CD4-positive, CD25-positive, alpha-beta regulatory T cell (primary cell): ENCODE results near the gene CTCFL. TPM values are rescaled to one million over a fixed set of nuclear protein-coding genes. Genes with fewer than 3 reads are reported as not detected.
"Not testable (repeated sequence)": the region's sequence is repeated elsewhere in the genome, so short reads cannot be mapped to it uniquely, and the experiment has no call there.

Experiments
- ATAC-seq, 2 donors: fragments of 150-1000 bp; cut with Tn5 transposase; one replicate each; pipeline ENCODE4 v1.10.0; 2021; ENCODE audit warnings: low read depth in 2 of 2, moderate number of reproducible peaks in 2 of 2, moderate library complexity in 1 of 2
- DNase-seq, 3 donors: peaks; one replicate each; pipeline versions ENCODE4 v3.0.0 to v3.0.0-alpha.2; 2012 to 2022; ENCODE audit warnings: mixed read lengths in 1 of 3
- H3K27ac ChIP-seq: one replicate; pipeline ENCODE4 v1.7.0; 2013; ENCODE audit warnings: mild to moderate bottlenecking, low read length; ENCODE audit not compliant: insufficient read depth, poor library complexity, severe bottlenecking
- H3K27me3 ChIP-seq: one replicate; pipeline ENCODE4 v1.7.0; 2013; ENCODE audit warnings: low read length; ENCODE audit not compliant: control insufficient read depth, insufficient read depth
- H3K36me3 ChIP-seq: one replicate; pipeline ENCODE4 v1.7.0; 2013; ENCODE audit warnings: mild to moderate bottlenecking, low read length, moderate library complexity; ENCODE audit not compliant: control insufficient read depth, insufficient read depth
- H3K4me1 ChIP-seq: 2 replicates; pipeline ENCODE4 v1.7.0; 2013; ENCODE audit warnings: mild to moderate bottlenecking, low read length; ENCODE audit not compliant: insufficient read depth, control insufficient read depth, poor library complexity, severe bottlenecking
- H3K4me3 ChIP-seq: one replicate; pipeline ENCODE4 v1.7.0; 2013; ENCODE audit warnings: low read depth, mild to moderate bottlenecking, low read length, moderate library complexity
- H3K9me3 ChIP-seq, 2 experiments: 1 replicate in 1 of 2; 2 replicates in 1 of 2; pipeline ENCODE4 v1.7.0; 2013; ENCODE audit warnings: low read length in 2 of 2, mild to moderate bottlenecking in 1 of 2, moderate library complexity in 1 of 2; ENCODE audit not compliant: control insufficient read depth in 2 of 2
- H3K27ac Mint-ChIP-seq, 3 donors: one replicate each; pipeline ENCODE4 v1.8.0; 2020 to 2022; ENCODE audit warnings: mild to moderate bottlenecking in 3 of 3, mixed read lengths in 3 of 3, moderate library complexity in 2 of 3
- H3K27me3 Mint-ChIP-seq: one replicate; pipeline ENCODE4 v1.8.0; 2022; ENCODE audit warnings: mild to moderate bottlenecking, mixed read lengths
- H3K36me3 Mint-ChIP-seq: one replicate; pipeline ENCODE4 v1.8.0; 2020; ENCODE audit warnings: mixed read lengths
- H3K4me1 Mint-ChIP-seq, 4 donors: one replicate each; pipeline ENCODE4 v1.8.0; 2020 to 2022; ENCODE audit warnings: mixed read lengths in 4 of 4, mild to moderate bottlenecking in 1 of 4
- H3K4me3 Mint-ChIP-seq, 4 donors: one replicate each; pipeline ENCODE4 v1.8.0; 2020 to 2022; ENCODE audit warnings: mild to moderate bottlenecking in 4 of 4, mixed read lengths in 4 of 4, moderate library complexity in 3 of 4
- H3K9me3 Mint-ChIP-seq, 7 donors: one replicate each; pipeline ENCODE4 v1.8.0; 2020 to 2022; ENCODE audit warnings: mixed read lengths in 7 of 7, mild to moderate bottlenecking in 3 of 7, moderate library complexity in 2 of 7
- polyA plus RNA-seq, 4 donors: library from polyadenylated mRNA; unstranded; fragments of 300-500 nt; fragmentation: Illumina TruSeq; gene quantifications; one replicate each; pipeline ENCODE4 v1.2.3, GENCODE V29; 2021
- total RNA-seq: library from RNA; stranded (reverse); gene quantifications from one replicate; pipeline ENCODE4 v1.2.3, GENCODE V29; 2022

The CTCFL gene
- total and polyA plus RNA-seq, 5 donors from 2014 or later, result not detected

GRCh38 chr20:57472474-57472873, 52.5 kb downstream of the CTCFL start:
- ATAC-seq, H3K36me3 Mint-ChIP-seq, H3K27me3 ChIP-seq, H3K4me3 Mint-ChIP-seq, DNase-seq, H3K27ac ChIP-seq, H3K9me3 Mint-ChIP-seq, H3K9me3 ChIP-seq, H3K4me3 ChIP-seq, H3K27me3 Mint-ChIP-seq, H3K36me3 ChIP-seq: not testable (repeated sequence)
- Mint-ChIP-seq H3K27ac (peak overlapping the region in 1 of 3 donors; percentile 74), H3K4me1 (peaks cover 0 to 30% (median 11%) of the 10 kb centered on the region in 4 donors)
- H3K4me1 ChIP-seq, result peaks cover 17% of the 10 kb centered on the region

- no peaks in the 10 kb centered on the region for H3K36me3 Mint-ChIP-seq
Measured at GRCh38 chr20:57471496-57472372, 53.2 kb downstream of the CTCFL start.

GRCh38 chr20:57470666-57471495, 54.1 kb downstream of the CTCFL start:
- Mint-ChIP-seq H3K4me1 (peaks cover 0 to 25% (median 8%) of the 10 kb centered on the region in 4 donors), H3K9me3 (no peaks in the 10 kb centered on the region), H3K4me3 (no peak overlapping the region), H3K27me3 (no peaks in the 10 kb centered on the region), H3K27ac (no peak overlapping the region), H3K36me3 (no peaks in the 10 kb centered on the region)
- Histone ChIP-seq H3K4me3 (no peak overlapping the region), H3K4me1 (peaks cover 11% of the 10 kb centered on the region), H3K9me3 (no peaks in the 10 kb centered on the region), H3K27me3 (no peaks in the 10 kb centered on the region), H3K27ac (no peak overlapping the region), H3K36me3 (no peaks in the 10 kb centered on the region)
- ATAC-seq (no peak), DNase-seq (no peak)

More at GRCh38 chr20:57471496-57472372, 53.2 kb downstream of the CTCFL start:
- Histone ChIP-seq H3K27ac (no peak overlapping the region), H3K27me3 (no peaks in the 10 kb centered on the region), H3K4me3 (no peak overlapping the region), H3K4me1 (peaks cover 17% of the 10 kb centered on the region), H3K36me3 (no peaks in the 10 kb centered on the region), H3K9me3 (no peaks in the 10 kb centered on the region)
- Mint-ChIP-seq H3K9me3 (no peaks in the 10 kb centered on the region), H3K4me1 (peaks cover 0 to 30% (median 9%) of the 10 kb centered on the region in 4 donors), H3K27ac (peak overlapping the region in 1 of 3 donors; percentile 74), H3K4me3 (no peak overlapping the region), H3K27me3 (no peaks in the 10 kb centered on the region)
- ATAC-seq (no peak), DNase-seq (no peak)

- peak overlapping the region in 1 of 3 donors; percentile 25 for H3K27ac Mint-ChIP-seq
- no peak overlapping the region for H3K4me3 Mint-ChIP-seq
- Histone ChIP-seq H3K27ac (no peak overlapping the region), H3K4me1 (peaks cover 10% of the 10 kb centered on the region), H3K36me3 (no peaks in the 10 kb centered on the region), H3K27me3 (no peaks in the 10 kb centered on the region), H3K4me3 (no peak overlapping the region), H3K9me3 (no peaks in the 10 kb centered on the region)
- no peaks in the 10 kb centered on the region for H3K27me3 Mint-ChIP-seq
- peaks cover 0 to 22% (median 7%) of the 10 kb centered on the region in 4 donors for H3K4me1 Mint-ChIP-seq
- ATAC-seq (no peak), DNase-seq (no peak)
- H3K36me3 Mint-ChIP-seq, result no peaks in the 10 kb centered on the region
- no peaks in the 10 kb centered on the region for H3K9me3 Mint-ChIP-seq
Measured at GRCh38 chr20:57470212-57470522, 54.8 kb downstream of the CTCFL start.

DNA sequence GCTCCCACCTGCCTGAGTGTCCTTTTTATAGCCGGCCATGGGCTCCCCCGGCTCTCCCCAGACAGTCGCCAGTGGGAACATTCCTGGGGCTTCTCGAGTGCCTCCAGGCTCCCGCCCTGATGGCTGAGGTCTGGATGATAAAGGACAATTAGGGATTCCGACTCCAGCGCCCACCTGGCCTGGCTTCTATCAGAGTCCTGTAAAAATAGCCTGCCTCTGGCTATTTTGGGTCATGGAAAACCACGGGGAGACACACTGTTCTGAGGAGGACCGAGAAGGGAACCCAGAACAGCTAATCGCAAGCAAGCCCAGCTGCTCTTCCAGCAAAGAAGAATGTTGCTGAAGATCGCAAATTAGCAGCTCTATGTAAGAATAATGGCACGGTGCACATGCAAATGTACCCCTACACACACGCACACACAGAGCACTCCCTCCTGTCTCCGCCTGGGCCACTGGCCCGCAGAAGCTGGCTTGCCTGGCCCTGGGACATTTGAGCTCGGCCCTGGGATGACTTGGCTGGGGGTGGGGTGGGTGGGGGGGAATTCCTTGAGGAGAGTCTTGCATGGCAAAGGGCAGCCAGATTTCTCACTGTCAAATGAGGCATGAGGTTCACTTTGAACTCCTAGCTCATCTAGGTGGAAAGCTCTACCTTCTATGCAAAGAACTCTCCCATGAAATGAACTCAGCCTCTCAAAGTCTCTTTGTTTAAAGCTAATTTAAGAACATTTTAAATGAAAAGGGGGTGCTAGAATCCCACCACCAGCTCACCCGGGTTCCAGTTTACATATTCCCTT, 55.3 kb downstream of the CTCFL start:
- Histone ChIP-seq H3K27me3 (no peaks in the 10 kb centered on the region), H3K4me3 (no peak overlapping the region), H3K27ac (no peak overlapping the region), H3K36me3 (no peaks in the 10 kb centered on the region), H3K4me1 (peaks cover 10% of the 10 kb centered on the region), H3K9me3 (no peaks in the 10 kb centered on the region)
- H3K27ac Mint-ChIP-seq, result peak overlapping the region in 1 of 3 donors; percentile 25
- H3K9me3 Mint-ChIP-seq, result no peaks in the 10 kb centered on the region
- no peak for DNase-seq
- peaks cover 0 to 21% (median 7%) of the 10 kb centered on the region in 4 donors for H3K4me1 Mint-ChIP-seq
- H3K27me3 Mint-ChIP-seq, result no peaks in the 10 kb centered on the region
- ATAC-seq, result no peak
- no peak overlapping the region for H3K4me3 Mint-ChIP-seq
- no peaks in the 10 kb centered on the region for H3K36me3 Mint-ChIP-seq

DNA sequence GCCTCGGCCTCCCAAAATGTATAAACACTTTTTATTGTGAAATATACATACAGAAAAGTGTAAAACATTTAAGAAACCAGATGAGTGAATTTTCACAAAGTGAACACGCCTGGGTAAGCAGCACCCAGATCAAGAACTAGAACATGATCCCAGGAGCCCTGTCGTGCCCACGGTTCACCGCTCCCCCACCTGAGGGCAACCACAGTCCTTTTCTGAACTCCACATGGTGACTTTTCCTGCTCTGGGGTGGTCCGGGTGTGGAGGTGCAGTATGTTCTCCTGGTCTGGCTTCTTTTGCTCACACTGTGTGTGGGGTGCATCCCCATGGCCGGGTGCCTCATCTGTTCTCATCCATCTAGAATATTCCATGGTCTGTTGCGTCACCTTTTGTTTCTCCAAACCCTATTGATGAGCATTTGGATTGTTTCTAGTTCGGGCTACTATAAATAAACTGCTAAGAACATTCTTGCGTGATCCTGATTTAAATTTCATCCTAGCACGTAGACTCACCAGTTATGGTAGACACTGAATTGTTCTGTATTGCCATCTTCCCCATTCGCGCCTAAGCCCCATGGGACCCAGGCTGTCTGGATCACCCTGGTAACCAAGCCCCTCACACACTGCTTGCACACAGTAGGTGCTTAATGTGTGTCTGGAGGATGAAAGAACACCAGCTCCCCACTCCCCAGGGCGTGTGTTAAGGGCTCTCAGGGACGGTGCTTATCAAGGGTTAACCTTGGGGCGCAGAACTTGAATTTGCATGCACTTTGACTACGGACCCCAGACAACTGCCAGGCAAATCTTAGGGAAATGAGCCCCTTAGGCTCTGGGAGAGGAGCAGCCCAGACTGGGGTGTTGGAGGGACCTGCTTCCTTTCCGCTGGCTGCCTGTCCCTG, 56.2 kb downstream of the CTCFL start:
- Histone ChIP-seq H3K36me3 (no peaks in the 10 kb centered on the region), H3K27me3 (no peaks in the 10 kb centered on the region), H3K9me3 (no peaks in the 10 kb centered on the region), H3K27ac (no peak overlapping the region), H3K4me1 (peaks cover 10% of the 10 kb centered on the region), H3K4me3 (no peak overlapping the region)
- ATAC-seq, result no peak
- Mint-ChIP-seq H3K4me1 (peaks cover 0 to 14% (median 3%) of the 10 kb centered on the region in 4 donors), H3K27me3 (no peaks in the 10 kb centered on the region), H3K36me3 (no peaks in the 10 kb centered on the region), H3K27ac (peak overlapping the region in 1 of 3 donors; percentile 36), H3K9me3 (no peaks in the 10 kb centered on the region), H3K4me3 (no peak overlapping the region)
- DNase-seq, result no peak

GRCh38 chr20:57467742-57468141, 57.2 kb downstream of the CTCFL start:
- Histone ChIP-seq H3K36me3 (no peaks in the 10 kb centered on the region), H3K4me1 (no peaks in the 10 kb centered on the region), H3K27ac (no peak overlapping the region), H3K4me3 (no peak overlapping the region), H3K27me3 (no peaks in the 10 kb centered on the region), H3K9me3 (no peaks in the 10 kb centered on the region)
- Mint-ChIP-seq H3K27ac (no peak overlapping the region), H3K36me3 (no peaks in the 10 kb centered on the region), H3K4me1 (peaks cover 0 to 5% (median 2%) of the 10 kb centered on the region in 4 donors), H3K27me3 (no peaks in the 10 kb centered on the region), H3K9me3 (no peaks in the 10 kb centered on the region), H3K4me3 (no peak overlapping the region)
- no peak for ATAC-seq
- DNase-seq, result no peak
